GM19239 (cell line): Measurements from ENCODE around the gene OXNAD1.
A peak's percentile ranks its signal among the peaks of the same experiment; 100 is the strongest.

Experiments
- DNase-seq: peaks from one replicate; pipeline ENCODE4 v3.0.0; 2011; ENCODE audit warnings: low spot score; ENCODE audit not compliant: insufficient read length
- FAIRE-seq: peaks from 2 replicates; lab custom pipeline; 2011; peaks lifted over from hg19 to GRCh38; lab: Jason Lieb, UNC

OXNAD1 gene

DNA sequence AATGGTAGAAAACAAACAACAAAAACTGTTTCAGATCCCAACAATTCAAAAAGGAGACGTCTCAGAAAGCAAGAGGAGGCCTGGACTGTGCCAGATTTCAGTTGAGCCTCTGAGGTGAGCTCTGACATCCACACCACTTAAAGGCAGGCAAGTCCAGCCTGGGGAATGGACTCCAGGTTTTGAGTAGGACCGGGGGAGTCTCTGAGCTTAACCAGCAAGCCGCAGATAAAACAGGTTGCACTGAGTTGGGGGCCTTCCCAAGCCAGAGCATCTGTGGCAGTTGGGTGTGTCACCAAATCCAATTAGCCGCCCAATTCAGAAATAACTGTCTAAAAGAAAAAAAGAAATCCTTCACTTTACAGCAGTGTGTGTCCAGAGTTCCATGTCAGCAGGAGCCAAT is 54.7 kb downstream of the OXNAD1 start:
- DNase-seq, result no peak
- no peak for FAIRE-seq

DNA sequence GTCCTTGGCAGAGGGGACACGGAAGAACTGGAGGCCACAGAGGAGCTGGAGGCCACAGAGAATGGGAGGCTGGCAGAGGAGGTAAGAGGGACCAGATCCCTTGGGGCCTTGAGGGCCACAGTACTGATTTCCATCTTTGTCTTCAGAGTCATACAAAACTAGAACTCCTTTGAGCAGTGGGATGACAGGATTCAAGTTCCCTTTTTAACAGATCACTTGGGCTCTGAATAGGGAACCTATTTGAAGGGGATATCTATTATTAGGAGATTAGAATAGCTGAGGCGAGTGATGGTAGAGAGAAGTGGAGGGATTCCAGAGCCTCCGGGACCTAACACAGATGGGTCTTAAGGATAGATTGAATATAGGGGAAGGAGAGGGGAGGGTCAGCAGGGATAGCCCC is 55.7 kb downstream of the OXNAD1 start:
- FAIRE-seq, result no peak
- DNase-seq, result no peak

DNA sequence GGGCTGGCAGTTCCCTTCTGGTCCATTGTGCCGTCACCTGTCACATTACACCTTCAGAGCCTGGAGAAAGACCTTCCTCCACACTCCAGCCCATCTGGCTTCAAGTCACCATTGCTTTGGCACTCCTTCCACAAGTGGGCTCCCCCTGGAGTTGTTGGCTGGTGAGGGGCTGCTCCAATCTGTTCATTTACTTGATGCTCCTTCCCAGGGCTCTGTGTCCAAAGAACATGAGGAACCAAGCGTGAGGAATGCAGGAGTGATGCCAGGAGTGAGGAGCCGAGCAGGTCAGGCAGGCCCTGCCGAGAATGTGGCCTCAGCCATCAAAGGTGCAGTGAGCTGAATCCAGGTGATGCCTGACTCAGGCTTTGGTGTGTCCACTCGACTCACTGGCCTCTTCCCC is 57.2 kb downstream of the OXNAD1 start:
- no peak for FAIRE-seq
- no peak for DNase-seq

DNA sequence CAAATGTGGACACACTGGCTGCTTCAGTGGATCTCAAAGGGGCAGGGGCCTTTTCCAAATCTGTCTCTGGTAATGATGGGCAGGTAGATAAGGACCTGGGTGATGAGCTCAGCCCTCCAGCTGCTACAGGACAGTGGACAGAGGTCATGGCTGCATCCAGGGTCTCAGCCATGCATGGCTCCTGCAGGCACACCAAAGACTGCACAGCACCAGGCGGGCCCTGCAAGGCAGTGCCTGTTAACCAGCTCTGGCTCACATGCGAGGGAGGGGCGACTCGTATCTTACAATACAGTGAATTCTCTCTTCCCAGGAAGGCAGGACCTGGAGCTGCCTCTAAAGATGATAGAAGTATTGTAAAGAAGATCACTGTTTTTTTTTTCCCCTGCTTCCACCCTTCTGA is 58.7 kb downstream of the OXNAD1 start:
- FAIRE-seq (no peak), DNase-seq (no peak)

DNA sequence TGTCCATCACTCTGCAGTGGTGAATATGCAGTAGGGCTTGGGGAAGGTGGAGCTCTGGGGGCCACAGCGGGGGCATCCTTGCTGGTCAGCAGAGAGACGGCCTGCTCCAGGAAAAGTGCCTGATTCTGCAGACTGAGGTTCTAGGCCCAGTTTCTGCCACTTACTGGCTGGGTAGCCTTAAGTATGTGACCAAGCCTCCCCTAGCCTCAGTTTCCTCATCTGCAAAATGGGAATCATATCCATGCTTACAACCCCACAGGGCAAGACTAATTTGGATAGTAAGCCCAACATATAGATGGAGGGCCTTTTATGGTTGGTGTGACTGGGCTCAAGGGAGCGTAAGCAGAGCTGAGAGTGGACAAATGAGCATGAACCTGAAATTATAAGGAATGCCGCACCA is 60.8 kb downstream of the OXNAD1 start:
- FAIRE-seq, result no peak

DNA sequence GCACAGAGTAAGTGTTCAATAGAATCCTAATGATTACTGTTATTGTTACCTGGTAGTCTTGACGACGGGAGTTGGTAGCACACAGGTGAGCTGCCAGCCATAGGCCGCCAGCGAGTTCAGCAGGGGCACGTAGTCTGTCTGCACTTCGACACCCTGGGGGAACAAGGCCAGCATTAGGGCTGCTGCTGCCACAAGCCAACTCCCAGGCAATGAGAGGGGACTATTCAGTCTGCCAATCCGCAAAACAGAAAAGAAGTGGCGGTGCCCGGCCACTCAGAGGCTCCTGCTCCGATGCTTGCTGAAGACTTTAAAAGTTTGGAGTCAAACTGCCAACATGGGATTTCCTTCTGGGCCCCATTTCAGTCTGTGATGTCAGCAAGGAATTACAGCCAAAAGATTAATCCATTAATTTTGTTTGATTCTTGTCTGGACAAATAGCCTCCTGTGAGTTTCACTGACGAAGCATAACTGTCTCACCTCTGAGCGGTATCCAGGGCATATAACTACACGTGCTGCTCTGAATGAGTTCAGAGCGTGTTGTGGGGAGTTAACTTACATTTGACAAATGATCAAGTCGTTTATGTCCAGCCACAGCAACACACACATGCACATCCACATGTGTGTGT is 61.8 kb downstream of the OXNAD1 start:
- no peak for DNase-seq
- no peak for FAIRE-seq

More for the DNA sequence above, 60.8 kb downstream of the OXNAD1 start:
- DNase-seq, result no peak

DNA sequence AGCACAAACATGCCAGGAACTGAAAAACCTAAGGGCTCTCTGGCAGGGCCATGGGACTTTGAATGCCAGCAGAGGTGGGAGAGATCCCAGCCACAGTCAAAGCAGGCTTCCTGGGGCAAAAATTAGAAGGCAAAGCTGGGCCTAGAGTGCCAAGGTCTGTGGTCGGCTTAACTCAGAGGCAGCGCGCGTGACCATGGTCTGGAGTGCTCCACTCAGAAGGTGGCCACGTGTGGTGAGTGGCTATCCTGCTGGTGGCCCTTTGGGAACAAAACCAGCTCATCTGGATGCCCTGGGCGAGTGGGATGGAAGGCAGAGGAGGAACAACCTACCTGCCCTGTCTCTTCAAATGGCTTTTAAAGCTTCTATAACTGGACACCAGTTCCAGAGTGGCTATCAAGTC is 63.1 kb downstream of the OXNAD1 start:
- DNase-seq, result no peak
- no peak for FAIRE-seq

DNA sequence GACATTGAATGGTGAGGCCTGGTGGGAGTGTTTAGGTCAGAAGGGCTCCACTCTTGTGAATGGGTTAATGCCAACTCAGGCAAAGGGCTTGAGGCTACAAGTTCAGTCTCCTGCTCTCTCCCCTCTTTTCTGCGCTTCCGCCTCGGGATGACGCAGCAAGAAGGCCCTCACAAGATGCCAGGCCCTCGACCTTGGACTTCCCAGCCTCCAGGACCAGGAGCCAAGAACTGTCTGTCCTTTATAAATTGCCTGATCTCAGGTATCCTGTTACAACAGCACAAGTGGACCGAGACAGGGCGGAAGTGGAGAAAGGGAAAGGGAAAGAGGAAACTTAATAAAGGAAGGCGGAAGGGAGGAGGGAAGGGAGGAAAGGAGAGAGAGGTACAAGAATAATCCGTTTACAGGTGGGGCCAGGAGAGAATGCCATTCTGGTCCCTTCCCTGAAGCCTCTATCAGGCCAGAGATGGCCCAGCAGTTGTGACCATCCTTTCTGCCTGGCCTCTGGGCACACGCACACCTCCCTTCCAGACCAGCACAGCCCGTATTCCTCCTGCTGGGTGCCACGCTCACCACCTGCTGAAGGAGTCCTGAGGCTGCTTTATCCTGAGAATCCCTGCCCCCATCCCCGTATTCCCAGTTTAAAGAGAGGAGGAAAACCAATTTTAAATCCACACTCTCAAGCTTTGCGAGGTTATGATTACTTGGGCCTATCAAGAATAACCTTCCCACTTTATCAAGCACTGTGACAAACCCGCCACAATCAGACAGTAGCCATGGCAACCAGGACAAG is 64.2 kb downstream of the OXNAD1 start:
- no peak for DNase-seq
- no peak for FAIRE-seq

DNA sequence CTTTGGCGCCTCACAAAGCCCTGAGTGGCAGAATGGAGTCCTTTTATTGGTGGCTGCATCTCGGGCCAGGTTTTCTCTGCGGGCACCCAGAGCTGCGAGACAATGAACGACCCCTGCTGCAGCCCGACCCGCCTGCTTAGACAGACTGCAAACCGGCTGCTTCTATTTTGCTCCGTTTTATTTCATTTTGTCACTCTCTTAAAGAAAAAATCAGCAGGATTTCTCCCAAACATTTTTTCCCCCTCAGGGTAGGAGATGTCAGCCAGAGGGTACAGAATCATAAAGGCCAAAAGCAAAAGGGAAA is 64.8 kb downstream of the OXNAD1 start:
- DNase-seq (no peak), FAIRE-seq (no peak)

DNA sequence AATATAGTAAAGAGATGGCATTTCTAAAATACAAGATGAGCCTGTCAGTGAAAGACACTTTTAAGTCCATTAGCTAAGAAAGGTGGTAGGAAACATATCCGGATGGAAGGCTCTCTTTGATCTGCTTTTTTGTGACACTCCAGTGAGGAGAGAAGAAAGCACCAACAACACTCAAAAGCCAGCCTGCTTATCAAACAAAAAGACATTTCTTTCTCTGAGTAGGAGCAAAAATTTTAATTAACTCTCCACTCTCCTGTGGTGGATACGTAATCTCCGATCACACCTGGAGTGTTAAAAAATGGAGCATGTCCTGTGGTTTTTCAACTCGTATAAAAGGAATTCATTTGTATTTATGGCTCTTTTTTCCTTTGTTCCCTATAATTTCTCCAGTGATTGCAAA is 65.3 kb downstream of the OXNAD1 start:
- DNase-seq, result no peak
- no peak for FAIRE-seq

DNA sequence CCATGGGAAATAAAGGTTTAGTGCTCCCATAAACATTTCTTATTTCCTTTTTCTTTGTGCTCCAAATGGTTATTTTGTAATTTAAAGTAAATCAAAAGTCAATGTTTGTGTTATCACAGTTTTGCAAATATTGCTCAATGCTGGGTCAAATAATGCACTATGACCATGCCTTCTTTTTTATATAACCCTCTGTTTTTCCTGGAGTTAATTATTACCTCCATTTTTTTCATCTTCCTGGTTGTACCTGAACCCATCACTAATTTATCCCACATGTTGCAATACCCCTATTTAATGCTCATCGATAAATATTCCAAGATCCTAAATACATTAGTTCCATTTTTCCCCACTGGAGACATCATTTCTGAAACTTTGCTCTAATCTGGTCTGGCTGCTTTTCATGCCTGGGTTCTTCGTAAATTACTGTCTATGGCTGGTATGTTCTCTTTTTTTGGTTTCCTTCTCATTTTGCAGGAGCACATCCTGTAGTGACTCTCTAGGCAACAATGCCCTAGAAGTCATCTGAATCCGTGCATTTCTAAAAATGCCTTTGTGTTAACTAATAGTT is 66.4 kb downstream of the OXNAD1 start:
- FAIRE-seq, result peak; percentile 33

DNA sequence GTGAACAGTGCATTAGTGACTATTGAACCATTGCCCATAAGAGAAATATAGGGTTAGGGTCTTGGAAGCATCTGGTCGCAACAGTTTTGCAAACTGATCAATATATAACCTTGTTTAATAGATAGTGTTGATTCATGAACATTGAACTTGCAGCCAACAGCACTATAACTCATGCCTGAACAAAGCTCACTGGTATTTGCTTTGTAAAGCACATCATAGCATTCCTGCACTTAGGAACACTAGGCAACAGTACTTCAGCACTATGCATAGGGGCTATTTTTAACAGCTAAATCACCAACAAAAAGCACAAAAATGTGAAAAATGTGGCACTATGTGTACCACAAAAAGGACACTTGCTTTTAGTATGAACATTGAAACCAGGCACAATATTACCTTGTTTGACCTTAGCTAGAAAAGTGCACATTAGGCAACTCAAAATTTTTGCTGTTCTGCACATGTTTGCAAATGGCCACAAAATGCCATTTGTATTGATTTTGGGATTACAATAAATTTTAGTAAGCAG is 68.0 kb downstream of the OXNAD1 start:
- no peak for FAIRE-seq
- DNase-seq, result no peak

More for the DNA sequence above, 66.4 kb downstream of the OXNAD1 start:
- DNase-seq, result no peak

DNA sequence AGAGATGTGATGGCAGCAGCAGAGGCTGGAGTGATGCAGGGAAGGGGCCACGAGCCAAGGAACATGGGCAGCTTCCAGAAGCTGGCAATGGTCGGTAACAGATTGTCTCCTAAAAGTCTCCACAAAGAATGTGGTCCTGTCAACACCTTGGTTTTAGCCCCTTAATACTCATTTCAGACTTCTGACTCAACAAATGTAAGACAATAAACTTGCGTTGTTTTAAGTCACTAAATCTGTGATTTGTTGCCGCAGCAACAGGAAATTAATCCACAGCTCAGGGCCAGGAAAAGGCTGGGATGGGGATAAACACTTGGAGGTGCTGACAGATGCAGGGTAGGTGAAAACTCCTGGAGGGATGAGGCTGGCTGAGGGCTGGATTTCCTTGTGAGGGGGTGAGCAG is 69.9 kb downstream of the OXNAD1 start:
- FAIRE-seq (no peak), DNase-seq (no peak)

DNA sequence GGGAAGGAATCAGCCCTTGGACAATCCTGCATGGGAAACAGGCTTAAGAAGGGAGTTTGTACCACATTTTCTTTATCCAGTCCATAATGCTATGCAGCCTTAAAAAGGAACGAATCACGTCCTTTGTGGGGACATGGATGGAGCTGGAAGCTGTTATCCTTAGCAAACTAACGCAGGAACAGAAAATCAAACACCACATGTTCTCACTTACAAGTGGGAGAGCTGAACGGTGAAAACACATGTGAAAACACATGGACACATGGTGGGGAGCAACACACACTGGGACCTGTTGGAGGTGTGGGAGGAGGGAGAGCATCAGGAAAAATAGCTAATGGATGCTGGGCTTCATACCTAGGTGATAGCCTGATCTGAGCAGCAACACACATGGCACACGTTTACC is 70.3 kb downstream of the OXNAD1 start:
- DNase-seq (no peak), FAIRE-seq (no peak)

DNA sequence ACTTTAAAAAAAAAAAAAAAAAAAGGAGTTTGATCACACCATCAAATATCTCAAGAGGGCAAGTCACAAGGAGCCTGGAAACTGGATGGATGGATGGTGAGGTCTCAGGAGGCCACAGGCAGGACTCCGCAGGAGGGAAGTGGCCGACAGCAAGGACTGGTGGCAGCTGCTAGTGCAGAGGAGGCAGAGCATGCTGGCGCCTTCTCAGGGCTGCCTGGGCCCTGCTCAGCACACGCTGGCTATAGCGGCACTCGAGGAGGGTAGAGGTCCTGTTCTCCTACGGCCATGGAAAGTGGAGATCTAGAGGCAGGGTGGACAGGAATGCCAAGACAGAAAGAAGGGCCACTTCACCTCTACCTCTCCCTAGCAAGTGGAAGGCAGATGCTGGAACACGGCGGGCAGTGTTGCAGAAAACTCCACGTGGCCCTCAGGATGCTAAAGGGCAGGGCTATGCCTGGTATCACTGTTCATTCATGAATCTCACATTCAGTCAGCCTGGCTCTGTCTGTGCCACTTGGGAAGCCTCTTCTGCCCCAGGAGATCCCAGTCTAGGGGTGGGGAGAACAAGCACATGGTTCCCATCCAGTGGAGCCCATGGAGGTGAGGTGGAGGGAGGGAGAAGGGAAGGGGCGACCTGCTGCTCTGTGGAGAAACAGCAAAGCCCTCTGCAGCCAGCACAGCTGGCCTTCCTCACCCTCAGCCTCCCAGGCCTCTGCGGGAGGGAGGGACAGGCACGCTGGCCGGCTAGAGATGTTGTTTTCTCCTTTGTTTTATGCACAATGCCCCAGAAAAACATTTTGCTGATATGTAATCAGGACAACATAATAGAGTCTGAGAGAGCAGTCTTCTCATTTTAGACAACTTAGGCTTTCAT is 71.0 kb downstream of the OXNAD1 start:
- FAIRE-seq (no peak), DNase-seq (no peak)

DNA sequence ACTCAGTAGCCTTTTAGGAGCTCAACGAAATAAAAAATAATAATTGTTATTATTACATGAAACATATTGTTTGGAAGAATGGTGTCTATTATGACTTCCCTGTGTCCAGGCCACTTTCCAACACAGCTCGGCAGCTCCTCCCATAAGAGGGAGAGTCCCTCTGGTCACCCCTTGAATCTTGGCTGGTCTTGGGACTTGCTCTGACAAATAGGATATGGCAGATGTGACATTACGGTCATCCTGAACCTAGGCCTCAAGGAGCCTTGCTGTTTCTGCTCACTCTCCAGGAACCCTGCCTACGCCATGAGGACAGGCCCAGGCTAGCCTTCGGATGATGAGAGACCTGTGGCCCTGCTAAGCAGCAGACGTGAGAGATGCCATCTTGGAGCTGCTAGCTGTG is 71.8 kb downstream of the OXNAD1 start:
- FAIRE-seq, result no peak
- DNase-seq, result no peak

DNA sequence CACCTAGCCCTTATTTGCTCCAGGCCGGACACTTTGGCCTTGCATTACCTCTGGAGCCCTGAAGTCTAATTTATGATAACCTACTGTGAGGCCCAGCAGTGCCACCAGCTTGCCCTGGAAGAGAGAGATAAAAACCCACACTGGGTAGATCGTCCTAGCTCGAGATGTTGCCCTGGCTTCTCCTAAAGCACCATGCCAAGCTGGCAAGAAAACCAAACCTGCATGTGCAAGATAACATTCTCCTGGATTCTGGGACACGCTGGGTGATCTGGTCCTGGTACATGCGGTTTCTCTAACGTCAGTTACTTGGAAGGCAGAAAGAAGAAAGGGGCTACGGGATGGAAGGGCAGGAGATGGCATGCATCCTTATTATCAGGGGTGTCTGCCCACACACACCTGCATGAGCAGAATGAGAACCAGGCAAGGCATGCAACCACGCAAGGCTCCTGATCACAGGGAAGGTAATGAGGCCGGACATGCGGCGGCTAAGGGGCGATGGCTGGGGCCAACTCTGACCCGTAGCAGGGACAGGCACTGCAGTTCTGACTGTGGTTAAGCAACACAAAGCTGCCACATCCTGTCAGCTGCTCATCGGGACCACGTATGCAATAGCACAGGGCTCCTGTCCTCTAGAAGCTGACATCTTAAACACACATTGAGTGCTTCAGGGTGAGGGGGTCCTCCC is 73.0 kb downstream of the OXNAD1 start:
- peak; percentile 38 for DNase-seq
- peak; percentile 80 for FAIRE-seq

DNA sequence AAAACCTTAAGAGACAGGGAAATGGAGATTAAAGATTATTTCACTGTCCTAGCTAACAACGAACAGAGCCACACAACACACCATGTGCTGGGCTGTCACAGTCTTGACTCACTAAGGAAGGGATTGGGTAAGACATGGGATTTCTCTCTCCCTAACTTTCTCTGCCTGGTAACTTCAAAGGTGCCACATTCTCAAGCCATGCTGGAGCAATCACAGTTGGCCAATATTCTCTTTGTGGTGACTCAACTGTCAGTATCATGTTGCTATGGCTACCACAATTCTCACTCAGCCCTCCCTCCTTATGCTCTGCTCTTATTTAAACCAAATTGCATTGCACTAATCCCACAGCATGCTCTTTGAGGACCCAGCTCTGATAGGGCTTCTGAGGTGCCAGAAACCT is 74.0 kb downstream of the OXNAD1 start:
- FAIRE-seq (no peak), DNase-seq (no peak)

DNA sequence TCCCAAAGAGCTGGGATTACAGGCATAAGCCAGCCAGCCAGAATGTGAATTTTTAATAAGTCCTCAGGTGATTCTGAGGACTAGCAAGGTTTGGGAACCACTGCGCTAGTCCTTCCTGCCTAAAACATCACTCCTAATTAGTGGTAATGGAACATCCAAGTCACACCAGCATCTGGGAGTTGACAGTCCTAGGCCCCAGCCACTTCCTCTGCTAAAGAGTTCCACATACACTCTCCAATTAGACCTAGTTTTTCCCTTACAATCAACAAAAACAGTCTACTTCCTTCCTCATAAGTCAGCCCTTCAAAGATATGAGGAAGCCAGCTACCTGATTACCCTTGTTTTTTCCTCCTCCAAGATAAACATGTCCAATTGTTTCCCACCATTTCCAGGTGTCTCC is 78.1 kb downstream of the OXNAD1 start:
- no peak for FAIRE-seq
- DNase-seq, result no peak

DNA sequence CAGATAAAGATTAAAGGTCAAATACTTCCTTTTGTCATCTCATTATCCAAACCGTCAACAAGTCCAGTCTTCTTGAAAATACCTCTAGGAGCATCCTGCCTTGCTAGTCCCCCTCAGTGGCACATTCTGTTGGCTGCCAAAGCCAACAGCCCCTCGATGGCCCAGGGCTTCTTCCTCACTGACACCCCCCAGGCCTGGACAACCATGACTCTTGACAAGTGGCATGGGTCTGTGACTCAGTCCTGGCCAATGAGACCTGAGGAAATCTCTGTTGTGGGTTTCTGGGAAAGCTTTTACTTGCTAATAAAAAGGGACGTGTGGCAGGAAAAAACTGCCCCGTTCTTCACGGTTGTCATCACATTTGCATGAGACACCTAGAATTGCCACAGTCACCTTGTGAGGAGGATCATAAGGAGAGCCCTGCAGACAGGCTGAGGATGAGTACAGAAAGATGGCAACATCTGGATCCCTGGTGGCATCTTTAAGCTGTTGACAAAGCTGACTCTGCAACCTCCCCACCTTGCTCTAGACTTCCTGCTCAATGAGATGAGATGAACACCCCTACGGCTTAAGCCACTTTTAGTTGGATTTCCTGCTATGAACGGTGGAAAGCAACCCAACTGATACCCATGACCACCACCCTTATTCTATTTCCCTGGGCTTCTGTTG is 81.5 kb downstream of the OXNAD1 start:
- FAIRE-seq (no peak), DNase-seq (no peak)
